Activated T-cell treated with anti-CD3 and anti-CD28 coated beads for 48 hours (primary cell): ENCODE data around the gene CNIH2.
"Not testable (repeated sequence)": the region's sequence is repeated elsewhere in the genome, so short reads cannot be mapped to it uniquely, and the experiment has no call there.

ENCODE experiments used
- DNase-seq: peaks from one replicate; pipeline ENCODE4 v3.0.0-alpha.2; 2020; ENCODE audit warnings: low read depth

CNIH2 gene

DNA sequence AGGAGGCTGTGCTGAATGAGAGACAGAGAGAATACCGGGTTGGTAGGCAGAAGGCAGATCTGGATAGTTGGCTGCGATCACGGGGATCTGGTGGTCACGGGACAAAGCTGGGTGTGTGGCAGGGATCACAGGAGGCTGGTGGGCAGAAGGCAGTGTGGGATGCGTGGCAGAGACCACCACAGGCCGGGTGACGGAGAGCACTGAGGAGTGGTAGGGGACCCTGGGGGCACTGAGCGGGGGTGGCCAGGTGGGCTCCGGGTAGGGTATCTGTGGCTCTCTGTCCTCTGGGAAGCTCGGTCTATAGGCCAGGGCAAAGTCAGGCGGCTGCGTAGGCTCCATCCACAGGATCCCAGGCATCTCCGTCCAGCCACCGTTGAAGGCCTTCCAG is 37.5 kb downstream of the CNIH2 start:
- no peak for DNase-seq

- DNase-seq, result no peak
Observed at GRCh38 chr11:66315921-66316811, 38.2 kb downstream of the CNIH2 start.

DNA sequence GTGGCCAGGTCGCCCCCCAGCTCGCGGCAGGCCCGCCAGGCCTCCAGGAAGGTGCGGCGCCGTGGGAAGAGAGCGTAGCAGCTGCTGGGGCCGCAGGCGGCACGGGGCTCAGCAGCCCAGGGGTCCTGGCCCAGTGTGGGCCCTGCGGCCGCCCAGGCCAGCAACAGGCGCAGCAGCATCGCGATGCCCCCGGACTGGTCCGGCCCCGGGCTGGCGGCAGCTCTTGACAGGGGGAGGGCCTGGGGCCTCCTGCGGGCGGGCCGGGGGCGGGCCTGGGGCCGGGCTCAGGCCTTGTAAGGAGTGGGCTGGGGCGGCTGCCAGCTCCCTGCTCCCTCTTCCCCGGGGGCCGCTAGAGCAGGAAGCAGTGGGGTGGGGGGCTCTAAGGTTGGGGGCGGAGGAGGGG is 38.9 kb downstream of the CNIH2 start, which contains the start of gene CD248:
Gene CD248, minus strand, starts transcription at position 196 of the 403 bp plus-strand sequence. Its CDS starts 17 bp downstream, at position 179.
- DNase-seq, result no peak

DNA sequence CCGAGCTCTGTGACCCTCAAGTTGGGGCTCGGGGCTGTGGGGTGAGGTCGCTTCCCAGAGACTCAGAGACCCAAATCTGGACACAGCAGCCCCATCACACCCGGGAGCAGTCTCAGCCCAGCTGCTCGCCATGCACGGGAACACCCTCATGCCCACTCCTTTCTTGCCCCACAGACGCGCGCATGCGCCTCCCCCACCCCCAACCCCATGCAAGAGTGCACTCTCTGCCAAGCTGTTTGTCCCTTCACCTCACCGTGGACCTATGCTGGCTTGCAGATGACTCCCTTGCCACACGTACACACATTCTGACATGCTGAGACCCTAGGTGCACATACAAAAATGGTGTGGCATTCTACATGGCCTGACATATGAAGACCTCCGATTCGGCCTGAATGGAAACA is 39.3 kb downstream of the CNIH2 start:
- DNase-seq, result peak; percentile 41

GRCh38 chr11:66317723-66318599 is 40.0 kb downstream of the CNIH2 start:
- peak; percentile 39 for DNase-seq

- no peak for DNase-seq
Observed at GRCh38 chr11:66318600-66318970, 40.6 kb downstream of the CNIH2 start.

DNA sequence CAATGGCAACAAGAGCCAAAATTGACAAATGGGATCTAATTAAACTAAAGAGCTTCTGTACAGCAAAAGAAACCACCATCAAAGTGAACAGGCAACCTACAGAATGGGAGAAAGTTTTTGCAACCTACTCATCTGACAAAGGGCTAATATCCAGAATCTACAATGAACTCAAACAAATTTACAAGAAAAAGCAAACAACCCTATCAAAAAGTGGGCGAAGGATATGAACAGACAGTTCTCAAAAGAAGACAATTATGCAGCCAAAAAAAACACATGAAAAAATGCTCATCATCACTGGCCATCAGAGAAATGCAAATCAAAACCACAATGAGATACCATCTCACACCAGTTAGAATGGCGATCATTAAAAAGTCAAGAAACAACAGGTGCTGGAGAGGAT is 42.3 kb downstream of the CNIH2 start:
- not testable (repeated sequence) for DNase-seq

GRCh38 chr11:66320748-66321147 is 42.8 kb downstream of the CNIH2 start:
- DNase-seq, result not testable (repeated sequence)

DNA sequence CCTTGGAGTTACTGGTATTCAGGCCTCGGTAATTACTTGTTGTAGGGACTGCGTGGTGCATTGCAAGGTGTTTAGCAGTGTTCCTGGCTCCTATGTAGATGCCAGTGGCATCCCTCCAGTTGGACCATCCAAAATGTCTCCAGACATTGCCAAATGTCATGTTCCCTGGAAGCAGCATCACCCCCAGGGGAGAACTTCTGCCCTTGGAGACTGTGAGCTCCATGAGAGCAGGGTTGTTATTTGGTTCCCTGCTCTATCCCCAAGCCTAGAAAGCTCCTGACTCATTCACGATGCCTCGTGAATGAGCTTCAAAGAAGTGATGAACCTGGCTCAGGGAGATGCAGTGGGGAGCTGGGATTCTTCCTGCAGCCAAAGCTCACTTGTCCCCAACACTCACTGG is 43.6 kb downstream of the CNIH2 start:
- no peak for DNase-seq

GRCh38 chr11:66322732-66323427 is 44.9 kb downstream of the CNIH2 start:
- DNase-seq, result no peak

DNA sequence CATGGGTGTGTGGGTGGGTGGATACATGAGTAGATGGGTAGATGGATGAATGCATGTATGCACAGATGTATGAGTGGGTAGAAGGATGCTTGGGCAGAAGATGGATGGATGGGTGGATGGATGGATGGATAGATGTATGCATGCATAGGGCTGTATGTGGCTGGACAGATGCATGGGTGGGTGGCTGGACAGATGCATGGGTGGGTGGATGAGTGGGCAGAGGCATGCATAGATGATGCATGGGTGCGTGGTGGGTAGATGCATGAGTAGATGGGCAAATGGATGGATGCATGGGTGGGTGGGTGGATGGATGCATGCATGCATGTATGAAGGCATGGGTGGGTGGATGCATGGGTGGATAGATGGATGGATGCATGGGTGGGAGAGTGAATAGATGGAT is 45.7 kb downstream of the CNIH2 start:
- no peak for DNase-seq

DNA sequence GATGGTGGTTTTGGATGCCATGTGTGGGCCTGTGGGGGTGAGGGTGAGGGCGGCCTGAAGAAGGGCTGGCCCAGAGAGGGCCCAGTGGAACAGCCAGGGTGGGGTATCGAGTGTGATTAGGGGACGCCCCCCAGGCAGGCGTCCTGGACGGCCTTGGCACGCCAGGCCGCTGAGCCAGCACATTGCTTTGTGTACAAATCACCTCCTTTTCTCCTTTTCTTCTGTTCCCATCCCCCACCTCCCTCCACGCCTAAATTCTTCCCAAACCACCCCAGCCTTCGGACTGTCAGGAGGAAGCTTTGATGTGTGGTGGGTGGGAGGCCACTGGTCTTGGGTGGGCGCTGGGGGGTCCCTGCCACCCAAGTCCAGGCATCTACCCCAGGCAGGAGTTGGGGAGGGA is 46.7 kb downstream of the CNIH2 start:
- DNase-seq, result no peak

- DNase-seq, result no peak
Observed at GRCh38 chr11:66325263-66325671, 47.3 kb downstream of the CNIH2 start.

- no peak for DNase-seq
Observed at GRCh38 chr11:66326261-66327111, 48.5 kb downstream of the CNIH2 start.

GRCh38 chr11:66327171-66328030 is 49.4 kb downstream of the CNIH2 start:
- no peak for DNase-seq

DNA sequence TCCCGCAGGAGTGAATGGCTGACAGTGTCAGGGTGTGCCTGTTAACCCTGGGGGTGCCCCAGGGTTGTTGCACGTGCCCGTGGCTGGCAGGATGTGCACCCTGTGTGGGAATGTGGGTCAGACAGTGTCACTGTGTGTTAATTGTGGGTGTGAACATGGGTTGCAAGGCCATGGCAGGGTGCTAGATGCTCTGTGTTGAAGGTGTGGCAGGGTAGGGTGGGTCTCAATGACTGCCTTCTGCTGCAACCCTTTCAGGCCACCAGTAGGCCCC is 50.0 kb downstream of the CNIH2 start:
- no peak for DNase-seq

GRCh38 chr11:66328302-66329144 is 50.5 kb downstream of the CNIH2 start:
- peak; percentile 84 for DNase-seq

DNA sequence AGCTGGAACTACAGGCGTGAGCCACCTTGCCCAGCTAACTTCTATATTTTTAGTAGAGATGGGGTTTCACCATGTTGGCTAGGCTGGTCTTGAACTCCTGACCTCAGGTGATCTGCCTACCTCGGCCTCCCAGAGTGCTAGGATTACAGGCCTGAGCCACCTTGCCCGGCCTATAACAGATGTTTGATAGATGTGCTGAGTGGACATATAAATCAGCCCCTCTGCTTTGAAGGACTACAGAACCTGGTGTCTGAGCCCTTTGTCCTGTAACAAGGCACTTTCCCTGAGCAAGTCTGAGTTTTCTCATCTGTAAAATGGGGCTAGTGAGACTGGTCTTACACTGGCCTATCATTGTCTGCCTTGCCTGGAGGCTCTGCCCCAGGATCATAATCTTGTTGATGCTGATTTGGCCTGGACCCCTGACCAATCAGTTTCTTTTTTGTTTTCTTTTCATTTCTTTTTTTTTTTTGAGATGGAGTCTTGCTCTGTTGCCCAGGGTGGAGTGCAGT is 51.2 kb downstream of the CNIH2 start:
- no peak for DNase-seq

DNA sequence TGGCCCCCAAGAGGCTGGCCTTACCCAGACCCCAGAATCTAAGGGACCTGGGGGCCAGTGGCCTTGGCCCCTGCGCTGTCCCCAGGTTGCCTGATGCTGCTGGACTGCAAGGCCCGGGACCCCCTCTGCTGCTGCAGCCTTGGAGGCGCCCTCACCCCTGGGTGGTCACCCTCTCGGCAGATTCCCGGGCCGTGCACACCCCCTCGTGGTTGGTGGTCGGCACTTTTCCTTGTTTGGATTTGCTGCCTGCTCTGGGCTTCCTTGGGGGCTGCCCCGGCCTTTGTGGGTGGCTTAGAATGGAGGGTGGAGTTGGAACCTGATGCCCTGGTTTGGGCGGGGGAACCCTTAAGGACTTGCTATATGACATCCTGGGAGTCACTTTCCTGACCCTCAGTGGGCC is 53.0 kb downstream of the CNIH2 start:
- DNase-seq, result no peak
